Measurements from ENCODE around the gene ZNF280A.
"Not testable (repeated sequence)": the region's sequence is repeated elsewhere in the genome, so short reads cannot be mapped to it uniquely, and the experiment has no call there.

The ZNF280A gene

GRCh38 chr22:22508274-22509176, 11.5 kb downstream of the ZNF280A start, which contains the start of gene ZNF280B:
Gene ZNF280B (minus strand): TSS chr22:22508742. CDS start chr22:22489398, 19,344 bp downstream.
- Histone ChIP-seq H3K9ac (ENCODE audit: insufficient read length) (peak within 1 kb of the TSS; percentile 76), H3K36me3 (ENCODE audit: insufficient read depth, low read length) (peaks cover 3% of the 10 kb centered on the region; the same call in 1 of the 2 replicates), H3K27ac (no peak within 1 kb of the TSS), H3K4me3 (peak within 1 kb of the TSS; percentile 80), H3K9me3 (ENCODE audit: low read depth, low read length) (no peaks in the 10 kb centered on the region)
- no peak for TF ChIP-seq FOXP2 (optimal IDR thresholded peaks at IDR 0.05; ENCODE audit: control extremely low read depth, extremely low read length, insufficient read depth)
- TF ChIP-seq EZH2 (IDR thresholded peaks at IDR 0.05), result no peak
- no peak for TF ChIP-seq POLR2AphosphoS5 (IDR thresholded peaks at IDR 0.05; ENCODE audit: borderline replicate concordance, low read depth, low read length)
- no peak for DNase-seq (ENCODE audit: low read depth, low spot score)

- TF ChIP-seq EZH2 (IDR thresholded peaks at IDR 0.05), result no peak
- TF ChIP-seq FOXP2 (optimal IDR thresholded peaks at IDR 0.05; ENCODE audit: control extremely low read depth, extremely low read length, insufficient read depth), result no peak
- TF ChIP-seq POLR2AphosphoS5 (IDR thresholded peaks at IDR 0.05; ENCODE audit: borderline replicate concordance, low read depth, low read length), result no peak
- H3K4me3 ChIP-seq, result peak overlapping the region; percentile 80
- peak overlapping the region; percentile 76 for H3K9ac ChIP-seq (ENCODE audit: insufficient read length)
- no peak for DNase-seq (ENCODE audit: low read depth, low spot score)
- peaks cover 7% of the 10 kb centered on the region; the same call in 1 of the 2 replicates for H3K36me3 ChIP-seq (ENCODE audit: insufficient read depth, low read length)
- H3K27ac ChIP-seq, result no peak overlapping the region
- H3K9me3 ChIP-seq (ENCODE audit: low read depth, low read length), result no peaks in the 10 kb centered on the region
These were observed 12.3 kb downstream of the ZNF280A start for GRCh38 chr22:22507743-22508273.

GRCh38 chr22:22506736-22507135, 13.3 kb downstream of the ZNF280A start:
- TF ChIP-seq FOXP2 (optimal IDR thresholded peaks at IDR 0.05; ENCODE audit: control extremely low read depth, extremely low read length, insufficient read depth) (no peak), EZH2 (IDR thresholded peaks at IDR 0.05) (no peak), POLR2AphosphoS5 (IDR thresholded peaks at IDR 0.05; ENCODE audit: borderline replicate concordance, low read depth, low read length) (no peak)
- H3K27ac ChIP-seq, result no peak overlapping the region
- no peak for DNase-seq (ENCODE audit: low read depth, low spot score)
- no peaks in the 10 kb centered on the region for H3K9me3 ChIP-seq (ENCODE audit: low read depth, low read length)
- no peak overlapping the region for H3K9ac ChIP-seq (ENCODE audit: insufficient read length)
- H3K4me3 ChIP-seq, result no peak overlapping the region
- peaks cover 7% of the 10 kb centered on the region; the same call in 1 of the 2 replicates for H3K36me3 ChIP-seq (ENCODE audit: insufficient read depth, low read length)

GRCh38 chr22:22498267-22498666, 21.8 kb downstream of the ZNF280A start:
- TF ChIP-seq FOXP2 (optimal IDR thresholded peaks at IDR 0.05; ENCODE audit: control extremely low read depth, extremely low read length, insufficient read depth) (no peak), POLR2AphosphoS5 (IDR thresholded peaks at IDR 0.05; ENCODE audit: borderline replicate concordance, low read depth, low read length) (no peak), EZH2 (IDR thresholded peaks at IDR 0.05) (no peak)
- DNase-seq (ENCODE audit: low read depth, low spot score), result no peak
- Histone ChIP-seq H3K4me3 (no peak overlapping the region), H3K36me3 (ENCODE audit: insufficient read depth, low read length) (0 out of 2 replicates have a peak, but pooled peaks cover 1% of the 10 kb centered on the region), H3K27ac (no peak overlapping the region), H3K9me3 (ENCODE audit: low read depth, low read length) (no peaks in the 10 kb centered on the region), H3K9ac (ENCODE audit: insufficient read length) (no peak overlapping the region)

- H3K27ac ChIP-seq; H3K9ac ChIP-seq (ENCODE audit: insufficient read length); H3K4me3 ChIP-seq; H3K9me3 ChIP-seq (ENCODE audit: low read depth, low read length); DNase-seq (ENCODE audit: low read depth, low spot score); H3K36me3 ChIP-seq (ENCODE audit: insufficient read depth, low read length): not testable (repeated sequence)
These were observed 28.5 kb downstream of the ZNF280A start for GRCh38 chr22:22491589-22491988.

- no peak overlapping the region for H3K27ac ChIP-seq
- TF ChIP-seq FOXP2 (optimal IDR thresholded peaks at IDR 0.05; ENCODE audit: control extremely low read depth, extremely low read length, insufficient read depth) (no peak), POLR2AphosphoS5 (IDR thresholded peaks at IDR 0.05; ENCODE audit: borderline replicate concordance, low read depth, low read length) (no peak), EZH2 (IDR thresholded peaks at IDR 0.05) (no peak)
- H3K9ac ChIP-seq (ENCODE audit: insufficient read length), result no peak overlapping the region
- H3K36me3 ChIP-seq (ENCODE audit: insufficient read depth, low read length), result peaks cover 3% of the 10 kb centered on the region; the same call in 1 of the 2 replicates
- H3K4me3 ChIP-seq, result no peak overlapping the region
- no peak for DNase-seq (ENCODE audit: low read depth, low spot score)
- H3K9me3 ChIP-seq (ENCODE audit: low read depth, low read length), result no peaks in the 10 kb centered on the region
These were observed 31.3 kb downstream of the ZNF280A start for GRCh38 chr22:22488736-22489135.

GRCh38 chr22:22487869-22488597, 32.0 kb downstream of the ZNF280A start:
- no peak overlapping the region for H3K4me3 ChIP-seq
- H3K36me3 ChIP-seq (ENCODE audit: insufficient read depth, low read length), result peaks cover 3% of the 10 kb centered on the region; the same call in 1 of the 2 replicates

GRCh38 chr22:22487059-22487458, 33.0 kb downstream of the ZNF280A start:
- Histone ChIP-seq H3K36me3 (ENCODE audit: insufficient read depth, low read length) (peaks cover 3% of the 10 kb centered on the region; the same call in 1 of the 2 replicates), H3K9ac (ENCODE audit: insufficient read length) (no peak overlapping the region), H3K27ac (no peak overlapping the region), H3K9me3 (ENCODE audit: low read depth, low read length) (no peaks in the 10 kb centered on the region), H3K4me3 (no peak overlapping the region)
- TF ChIP-seq EZH2 (IDR thresholded peaks at IDR 0.05), result no peak
- no peak for TF ChIP-seq FOXP2 (optimal IDR thresholded peaks at IDR 0.05; ENCODE audit: control extremely low read depth, extremely low read length, insufficient read depth)
- no peak for TF ChIP-seq POLR2AphosphoS5 (IDR thresholded peaks at IDR 0.05; ENCODE audit: borderline replicate concordance, low read depth, low read length)
- no peak for DNase-seq (ENCODE audit: low read depth, low spot score)

More at GRCh38 chr22:22487869-22488597, 32.0 kb downstream of the ZNF280A start:
- no peak for TF ChIP-seq FOXP2 (optimal IDR thresholded peaks at IDR 0.05; ENCODE audit: control extremely low read depth, extremely low read length, insufficient read depth)
- no peak for TF ChIP-seq POLR2AphosphoS5 (IDR thresholded peaks at IDR 0.05; ENCODE audit: borderline replicate concordance, low read depth, low read length)
- TF ChIP-seq EZH2 (IDR thresholded peaks at IDR 0.05), result no peak
- DNase-seq (ENCODE audit: low read depth, low spot score), result no peak
- Histone ChIP-seq H3K27ac (no peak overlapping the region), H3K9ac (ENCODE audit: insufficient read length) (no peak overlapping the region), H3K9me3 (ENCODE audit: low read depth, low read length) (no peaks in the 10 kb centered on the region)

All from SK-N-MC (cell line).